Endothelial cell of umbilical vein (primary cell): ENCODE results near the gene B4GALNT3.

Experiments
- CTCF ChIP-seq, 2 donors: IDR thresholded peaks; 1 replicate in 1 of 2; 2 replicates in 1 of 2; pipeline ENCODE4 v1.5.1; 2011; ENCODE audit warnings: low read length in 2 of 2, mild to moderate bottlenecking in 2 of 2, moderate library complexity in 2 of 2, control low read depth in 1 of 2, inconsistent platforms in 1 of 2, low read depth in 1 of 2; ENCODE audit not compliant: insufficient read depth in 1 of 2; ENCODE audit errors: extremely low read depth in 1 of 2
- POLR2AphosphoS5 ChIP-seq: IDR thresholded peaks from 2 replicates; pipeline ENCODE4 v1.6.1; 2012; ENCODE audit warnings: low read depth, mild to moderate bottlenecking, control low read depth, low read length, moderate library complexity; ENCODE audit not compliant: insufficient read depth

- TF ChIP-seq POLR2AphosphoS5 (no peak), CTCF (IDR thresholded peaks at IDR 0.05; ENCODE audit: extremely low read depth in 1 of 2, insufficient read depth in 1 of 2, low read depth in 1 of 2, low read length in 2 of 2) (no peak)
These were observed 4.9 kb upstream of the B4GALNT3 start for GRCh38 chr12:454833-455232.
